ENCODE results near the gene SLC2A4.

The SLC2A4 gene

GRCh38 chr17:7237266-7237760, 44.2 kb upstream of the SLC2A4 start:
- Histone ChIP-seq H3K36me3 (ENCODE audit: insufficient read depth, low read length) (peaks cover 46% of the 10 kb centered on the region), H2AFZ (ENCODE audit: low read depth, low read length) (no peak overlapping the region), H3K9ac (ENCODE audit: low read depth, low read length) (peak overlapping the region; percentile 88), H3K4me1 (ENCODE audit: insufficient read depth, low read length) (peaks cover 70% of the 10 kb centered on the region), H4K20me1 (ENCODE audit: insufficient read depth, low read length) (peaks cover 33% of the 10 kb centered on the region), H3K4me3 (ENCODE audit: low read depth in 1 of 2, low read length in 2 of 2) (peak overlapping the region; percentile 53 to 85; a peak in 3 of 4 replicates), H3K9me3 (ENCODE audit: insufficient read depth, low read length, severe bottlenecking) (no peaks in the 10 kb centered on the region), H3K79me2 (ENCODE audit: insufficient read depth, low read length) (peaks cover 87% of the 10 kb centered on the region), H3K27ac (ENCODE audit: low read length) (peak overlapping the region; percentile 81), H3K27me3 (ENCODE audit: insufficient read depth, low read length, poor library complexity) (no peaks in the 10 kb centered on the region), H3K4me2 (ENCODE audit: insufficient read depth, low read length) (peak overlapping the region; percentile 99)
- ATAC-seq (ENCODE audit: insufficient read depth, low read depth), result no peak
- DNase-seq, result no peak
- no peak for TF ChIP-seq EZH2 (IDR thresholded peaks at IDR 0.05; ENCODE audit: borderline replicate concordance, low read depth, low read length, severe bottlenecking)
- TF ChIP-seq CTCF (IDR thresholded peaks at IDR 0.05; ENCODE audit: borderline replicate concordance, extremely low read depth, low read length, poor library complexity, severe bottlenecking), result no peak

- peaks cover 64% of the 10 kb centered on the region for H3K4me1 ChIP-seq (ENCODE audit: insufficient read depth, low read length)
- H3K27me3 ChIP-seq (ENCODE audit: insufficient read depth, low read length, poor library complexity), result no peaks in the 10 kb centered on the region
- H4K20me1 ChIP-seq (ENCODE audit: insufficient read depth, low read length), result peaks cover 29% of the 10 kb centered on the region
- peak overlapping the region; percentile 73 to 85; a peak in 3 of 4 replicates for H3K4me3 ChIP-seq (ENCODE audit: low read depth in 1 of 2, low read length in 2 of 2)
- H3K27ac ChIP-seq (ENCODE audit: low read length), result peak overlapping the region; percentile 81
- TF ChIP-seq CTCF (IDR thresholded peaks at IDR 0.05; ENCODE audit: borderline replicate concordance, extremely low read depth, low read length, poor library complexity, severe bottlenecking) (no peak), EZH2 (IDR thresholded peaks at IDR 0.05; ENCODE audit: borderline replicate concordance, low read depth, low read length, severe bottlenecking) (no peak)
- H3K36me3 ChIP-seq (ENCODE audit: insufficient read depth, low read length), result peaks cover 43% of the 10 kb centered on the region
- peaks cover 86% of the 10 kb centered on the region for H3K79me2 ChIP-seq (ENCODE audit: insufficient read depth, low read length)
- DNase-seq (peak; percentile 88), ATAC-seq (ENCODE audit: insufficient read depth, low read depth) (peak; percentile 41)
- H3K9ac ChIP-seq (ENCODE audit: low read depth, low read length), result peak overlapping the region; percentile 88
- H2AFZ ChIP-seq (ENCODE audit: low read depth, low read length), result peak overlapping the region; percentile 26; the same call in 1 of the 2 replicates
- H3K9me3 ChIP-seq (ENCODE audit: insufficient read depth, low read length, severe bottlenecking), result no peaks in the 10 kb centered on the region
- H3K4me2 ChIP-seq (ENCODE audit: insufficient read depth, low read length), result peak overlapping the region; percentile 99
These were observed 43.6 kb upstream of the SLC2A4 start for GRCh38 chr17:7237761-7238419.

- no peaks in the 10 kb centered on the region for H3K27me3 ChIP-seq (ENCODE audit: insufficient read depth, low read length, poor library complexity)
- H3K4me1 ChIP-seq (ENCODE audit: insufficient read depth, low read length), result peaks cover 63% of the 10 kb centered on the region
- peaks cover 30% of the 10 kb centered on the region for H4K20me1 ChIP-seq (ENCODE audit: insufficient read depth, low read length)
- peak overlapping the region; percentile 92 for H3K27ac ChIP-seq (ENCODE audit: low read length)
- peak overlapping the region; percentile 73 to 85 for H3K4me3 ChIP-seq (ENCODE audit: low read depth in 1 of 2, low read length in 2 of 2)
- ATAC-seq (ENCODE audit: insufficient read depth, low read depth) (no peak), DNase-seq (peak; percentile 59)
- no peak for TF ChIP-seq CTCF (IDR thresholded peaks at IDR 0.05; ENCODE audit: borderline replicate concordance, extremely low read depth, low read length, poor library complexity, severe bottlenecking)
- no peak for TF ChIP-seq EZH2 (IDR thresholded peaks at IDR 0.05; ENCODE audit: borderline replicate concordance, low read depth, low read length, severe bottlenecking)
- H3K4me2 ChIP-seq (ENCODE audit: insufficient read depth, low read length), result peak overlapping the region; percentile 99
- peaks cover 79% of the 10 kb centered on the region for H3K79me2 ChIP-seq (ENCODE audit: insufficient read depth, low read length)
- H3K36me3 ChIP-seq (ENCODE audit: insufficient read depth, low read length), result peaks cover 47% of the 10 kb centered on the region
- peak overlapping the region; percentile 88 for H3K9ac ChIP-seq (ENCODE audit: low read depth, low read length)
- H2AFZ ChIP-seq (ENCODE audit: low read depth, low read length), result peak overlapping the region; percentile 44
- H3K9me3 ChIP-seq (ENCODE audit: insufficient read depth, low read length, severe bottlenecking), result no peaks in the 10 kb centered on the region
These were observed 43.0 kb upstream of the SLC2A4 start for GRCh38 chr17:7238420-7239090.
